Activated CD4-positive, alpha-beta T cell treated with anti-CD3 and anti-CD28 coated beads, Interleukin-2, amount 50 U/mL, for 16 hours (primary cell): Measurements from ENCODE around the gene BEND6.
A peak's percentile ranks its signal among the peaks of the same experiment; 100 is the strongest.

Experiments
- DNase-seq: peaks from one replicate; pipeline ENCODE4 v3.0.0-alpha.2; 2020

BEND6 gene, protein sequence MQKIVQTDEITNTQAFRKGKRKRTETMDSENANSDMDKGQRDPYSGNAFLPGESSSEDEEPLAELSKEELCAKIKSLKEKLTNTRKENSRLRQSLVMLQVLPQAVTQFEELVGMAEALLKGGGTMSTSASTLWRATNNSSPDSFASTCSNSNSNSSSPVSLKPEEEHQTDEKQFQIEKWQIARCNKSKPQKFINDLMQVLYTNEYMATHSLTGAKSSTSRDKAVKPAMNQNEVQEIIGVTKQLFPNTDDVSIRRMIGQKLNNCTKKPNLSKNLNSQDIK

DNA sequence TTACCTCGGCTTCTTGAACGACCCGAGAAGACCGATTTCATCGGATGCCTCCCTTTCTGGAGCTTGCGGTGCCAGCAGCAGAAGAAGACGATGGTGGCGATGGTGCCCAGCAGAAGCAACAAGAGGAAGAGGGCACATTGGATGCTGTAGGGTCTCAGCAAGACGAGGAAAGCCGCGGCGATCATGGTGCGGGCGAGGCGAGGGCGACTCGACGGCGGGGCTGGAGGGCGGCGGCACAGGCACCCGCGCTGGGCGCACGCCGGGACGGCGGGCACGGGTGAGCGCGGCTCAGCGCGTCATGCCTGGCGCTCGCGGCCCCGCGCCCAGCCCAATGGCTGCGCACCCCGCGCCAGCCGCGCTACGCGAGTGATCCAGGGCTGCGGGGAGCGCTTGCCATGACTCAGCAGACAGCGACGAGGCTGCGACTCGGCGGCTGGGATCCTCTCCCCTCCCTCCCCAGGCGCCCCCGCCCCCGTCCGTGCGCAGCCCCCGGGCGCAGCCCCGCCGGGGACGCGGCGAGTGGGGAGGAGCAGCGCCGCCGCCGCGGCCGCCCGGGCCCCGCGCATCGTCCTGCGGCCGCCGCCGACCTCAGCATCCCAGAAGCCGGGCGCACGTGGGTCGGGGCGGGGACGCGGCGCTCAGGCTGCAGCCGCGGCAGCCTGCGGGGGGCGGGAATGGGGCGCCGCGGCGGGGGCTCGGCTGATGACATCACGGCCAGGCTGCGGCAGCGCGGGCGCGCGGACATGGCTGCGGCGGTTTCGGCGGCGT, at the start of gene BEND6:
BEND6 (plus strand) TSS at position 705 of the 768 bp plus-strand sequence. CDS start 26,704 bp downstream, outside the sequence.
- peak; percentile 48 for DNase-seq

DNA sequence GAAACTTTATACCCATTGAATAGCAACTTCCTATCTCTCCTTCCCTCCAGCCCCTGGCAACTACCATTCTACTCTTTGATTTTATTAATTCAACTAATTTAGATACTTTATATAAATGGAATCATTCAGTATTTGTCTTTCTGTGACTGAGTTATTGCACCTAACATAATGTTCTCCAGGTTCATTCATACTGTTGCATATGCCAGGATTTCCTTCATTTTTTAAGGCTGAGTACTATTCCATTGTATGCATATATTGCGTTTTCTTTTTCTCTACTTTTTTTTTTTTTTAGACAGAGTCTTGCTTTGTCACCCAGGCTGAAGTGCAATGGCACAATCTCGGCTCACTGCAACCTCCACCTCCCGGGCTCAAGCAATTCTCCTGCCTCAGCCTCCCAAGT, 49.5 kb upstream of the BEND6 start:
- no peak for DNase-seq

DNA sequence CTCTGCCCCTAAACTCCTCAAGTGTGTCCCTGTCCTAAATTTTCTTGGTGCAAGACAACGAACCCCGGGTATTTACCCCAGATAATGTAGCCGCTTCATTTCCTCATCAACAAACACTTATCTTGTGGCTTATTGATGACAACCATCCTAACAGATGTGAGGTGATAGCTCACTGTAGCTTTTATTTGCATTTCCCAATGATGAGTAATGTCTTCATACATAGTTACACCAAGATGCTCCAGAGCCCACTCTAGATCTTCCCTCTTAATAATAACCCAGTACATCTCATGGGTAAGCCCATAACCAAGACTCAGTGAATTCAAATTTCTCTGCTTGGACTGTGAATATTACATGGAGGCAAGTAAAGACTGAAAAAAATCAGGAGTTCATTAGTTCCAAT, 48.2 kb upstream of the BEND6 start:
- DNase-seq: no peak

DNA sequence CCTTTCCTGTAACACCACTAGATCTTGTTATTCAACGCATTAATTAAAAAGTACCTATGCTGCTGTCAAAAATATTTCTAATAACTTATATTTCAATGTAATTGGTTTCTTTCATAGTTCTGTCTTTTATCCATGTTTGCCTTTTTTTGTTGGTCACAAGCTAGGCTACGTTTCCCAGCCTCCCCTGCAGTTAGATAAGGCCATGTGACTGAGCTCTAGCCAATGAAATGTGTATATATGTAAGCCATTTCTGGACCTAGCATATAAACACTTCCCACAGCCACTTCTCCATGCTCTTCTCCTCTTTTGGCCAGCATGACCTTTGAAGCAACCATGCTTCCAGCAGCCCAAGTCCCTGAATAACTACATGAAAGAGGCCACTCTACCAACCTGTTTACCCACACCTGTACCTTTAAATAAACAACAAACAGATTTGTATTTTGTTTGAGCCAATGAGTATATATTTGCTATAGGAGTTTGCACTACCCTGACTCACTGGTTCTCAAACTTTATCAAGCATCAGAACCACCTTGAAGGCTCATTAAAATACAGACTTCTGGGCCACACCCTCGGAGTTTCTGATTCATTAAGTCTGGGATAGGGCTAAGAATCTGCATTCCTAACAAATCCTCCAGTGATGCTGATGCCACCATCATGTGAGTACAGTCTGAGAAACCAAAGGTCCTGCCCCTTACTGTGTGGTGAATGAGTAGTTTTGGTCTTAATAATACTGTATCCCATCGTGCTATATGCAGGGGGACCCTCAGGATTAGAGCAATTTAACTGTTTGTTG, 45.6 kb upstream of the BEND6 start:
- no peak for DNase-seq

DNA sequence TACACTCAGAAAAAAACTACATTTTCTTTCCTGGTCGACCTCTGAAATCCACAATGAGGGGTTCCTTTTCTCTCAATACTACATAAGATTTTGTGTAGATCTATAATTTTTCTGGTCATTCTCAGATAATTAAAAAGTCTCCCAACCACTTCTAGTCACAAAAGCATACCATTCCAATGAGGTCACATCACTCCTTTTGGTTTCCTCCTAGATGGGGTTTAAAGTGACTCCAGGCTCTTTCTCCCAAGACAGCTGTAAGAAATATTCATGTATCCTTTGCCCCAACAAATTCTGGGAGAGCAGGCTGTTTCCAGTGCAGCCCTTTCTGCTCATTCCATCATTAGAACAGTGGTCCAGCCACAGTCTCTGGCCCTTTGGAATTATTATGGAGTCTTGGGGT, 43.1 kb upstream of the BEND6 start:
- DNase-seq: no peak

DNA sequence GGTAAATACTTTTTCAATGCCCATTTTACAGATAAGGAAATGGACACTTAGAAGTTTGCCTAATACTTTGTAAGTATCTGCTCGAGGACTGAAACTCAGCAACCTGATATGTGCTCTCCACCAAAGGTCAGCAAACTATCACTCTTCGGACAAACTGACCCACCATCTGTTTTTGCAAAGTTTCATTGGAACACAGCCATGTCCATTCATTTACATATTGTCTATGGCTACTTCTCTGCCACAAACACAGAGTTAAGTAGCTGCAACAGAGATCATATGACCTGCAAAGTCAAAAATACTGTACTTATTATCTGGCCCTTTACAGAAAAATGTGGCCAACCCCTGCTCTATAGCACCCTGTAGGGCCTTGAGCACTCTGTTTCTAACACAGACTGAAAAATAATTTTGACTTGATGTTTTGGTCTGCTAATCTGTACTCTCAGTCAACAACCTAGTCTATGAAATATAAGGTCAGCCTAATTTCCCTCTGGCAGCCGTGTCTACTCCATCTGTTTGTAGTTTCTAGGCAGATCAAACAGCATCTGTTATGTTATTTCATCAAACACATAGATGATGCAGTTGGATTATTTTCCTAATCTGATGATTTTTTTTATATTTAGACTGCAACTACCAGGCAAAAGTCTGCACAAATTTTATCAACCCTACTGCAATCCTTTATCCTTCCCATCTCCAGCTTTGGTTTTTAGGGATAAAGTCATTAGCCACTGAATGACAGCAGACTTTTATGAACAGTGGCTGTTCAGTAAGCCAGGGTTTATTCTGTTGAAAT, 41.4 kb upstream of the BEND6 start:
- no peak for DNase-seq

DNA sequence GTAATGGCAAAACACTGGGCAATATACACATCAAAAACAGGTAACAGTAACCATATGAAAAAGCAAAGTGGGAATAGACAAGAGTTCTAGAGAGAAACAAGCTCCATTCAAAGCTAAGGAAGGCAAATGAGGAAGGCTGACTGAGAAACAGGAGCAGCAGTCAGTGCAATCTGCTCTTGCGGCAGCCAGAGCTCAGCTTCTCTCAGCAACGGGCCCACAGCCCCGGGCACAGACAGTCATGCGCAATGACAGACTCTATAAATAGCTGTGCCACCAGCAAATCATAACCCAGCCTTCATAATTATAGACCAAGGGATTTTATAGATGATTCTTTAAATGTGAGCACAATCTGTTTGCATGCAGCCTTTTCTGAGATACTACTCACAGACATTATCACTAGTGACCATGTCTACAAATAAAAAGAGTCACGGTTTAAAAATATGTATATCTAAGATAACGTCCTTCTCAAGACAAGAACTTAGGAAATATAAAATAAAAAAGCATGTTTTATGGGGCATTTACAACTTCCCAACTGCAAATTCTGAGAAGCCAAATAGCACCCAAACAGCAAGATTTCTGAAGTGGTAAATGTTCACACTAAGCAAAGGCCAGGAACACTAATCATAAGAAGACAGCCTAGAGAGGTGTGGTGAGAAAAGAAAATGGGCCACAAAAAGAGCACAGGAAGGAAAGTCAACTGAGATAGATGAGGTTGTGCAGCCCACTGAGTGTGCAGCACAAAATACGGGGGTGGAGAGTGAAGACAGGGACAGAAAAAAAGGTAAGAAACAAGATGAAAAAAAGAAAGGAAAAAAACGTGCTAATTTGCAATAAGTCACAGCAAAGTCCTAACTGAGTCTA, 39.9 kb upstream of the BEND6 start:
- DNase-seq: no peak

DNA sequence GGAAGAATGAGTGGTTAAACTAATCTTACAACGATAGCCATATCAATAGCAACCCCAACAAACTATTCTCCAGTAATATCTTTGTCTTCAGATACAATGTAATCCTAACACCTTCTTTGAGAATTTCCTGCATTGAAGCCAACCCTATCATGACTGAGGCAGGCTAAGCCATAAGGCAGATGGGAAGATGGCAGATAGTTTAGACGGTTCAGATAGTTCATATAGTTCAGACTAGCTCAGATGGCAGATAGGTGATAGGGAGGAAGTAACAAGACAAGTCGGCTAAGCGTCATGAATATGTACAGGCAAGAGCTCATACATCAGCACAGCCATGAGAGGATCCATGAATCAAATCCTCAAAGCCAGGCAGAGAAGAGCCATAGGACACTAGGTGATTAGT, 39.1 kb upstream of the BEND6 start:
- DNase-seq: no peak

DNA sequence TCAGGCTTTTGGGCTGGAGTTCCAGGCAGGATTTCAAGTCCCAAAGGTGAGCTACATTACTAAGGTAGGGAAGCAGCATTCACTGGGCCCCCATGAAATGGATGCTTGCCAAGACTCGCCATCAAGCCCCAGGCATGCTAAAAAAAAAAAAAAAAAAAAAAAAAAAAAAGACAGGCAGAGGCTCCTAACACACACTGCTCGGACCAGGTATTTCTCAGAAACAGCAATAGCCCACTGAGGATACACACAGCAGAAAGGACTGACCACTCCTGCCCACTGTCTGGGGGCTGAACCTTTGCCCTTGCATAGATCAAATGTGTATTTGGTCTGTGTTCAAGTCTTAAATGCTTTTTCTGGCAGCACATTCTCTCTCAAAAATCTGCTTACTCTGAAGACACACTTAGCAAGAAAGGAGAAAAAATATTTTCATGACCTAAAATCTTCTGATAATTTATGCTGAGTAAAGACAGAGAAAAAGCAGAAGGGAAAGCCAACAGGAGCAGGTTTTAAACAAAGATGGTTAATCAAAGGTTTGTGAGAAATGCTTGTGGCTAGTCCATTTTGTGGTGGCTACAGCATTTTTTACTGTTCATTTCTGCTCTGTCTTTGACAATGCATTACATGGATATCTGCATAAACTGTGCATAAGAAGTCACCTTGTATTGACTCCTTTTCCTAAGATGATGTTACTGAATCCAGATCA, 37.9 kb upstream of the BEND6 start:
- DNase-seq: no peak

DNA sequence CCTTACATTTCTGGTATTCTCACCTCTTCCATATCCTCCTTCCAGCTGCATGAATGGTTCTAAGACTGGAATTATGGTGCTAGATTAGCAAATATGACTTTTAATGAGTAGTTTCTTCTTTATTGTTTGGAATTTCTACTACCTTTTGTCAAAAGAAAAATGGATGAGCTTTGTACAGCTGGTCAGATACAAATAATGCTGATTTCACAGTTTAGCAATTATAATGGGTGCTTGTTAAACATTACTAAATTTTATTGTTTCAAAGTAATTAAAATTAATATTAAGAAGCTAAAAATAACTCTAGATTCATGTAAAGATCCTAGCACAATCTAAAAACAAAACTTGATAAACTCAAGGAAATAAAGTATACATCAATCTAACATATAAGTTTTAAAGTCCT, 32.3 kb upstream of the BEND6 start:
- no peak for DNase-seq

DNA sequence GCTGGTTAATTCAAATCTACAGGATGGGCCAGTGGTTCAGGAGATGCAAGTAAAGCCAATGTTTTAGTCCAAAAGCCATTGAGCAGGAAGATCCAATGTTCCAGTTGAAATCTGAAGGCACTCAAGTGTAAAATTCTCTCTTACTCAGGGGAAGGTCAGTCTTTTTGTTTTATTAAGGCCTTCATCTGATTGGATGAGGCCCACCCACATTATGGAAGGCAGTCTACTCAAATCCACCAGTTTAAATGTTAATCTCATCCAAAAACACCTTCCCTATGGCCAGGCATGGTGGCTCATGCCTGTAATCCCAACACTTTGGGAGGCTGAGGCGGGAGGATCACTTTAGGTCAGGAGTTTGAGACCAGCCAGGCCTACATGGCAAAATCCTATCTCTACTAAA, 31.3 kb upstream of the BEND6 start:
- no peak for DNase-seq

DNA sequence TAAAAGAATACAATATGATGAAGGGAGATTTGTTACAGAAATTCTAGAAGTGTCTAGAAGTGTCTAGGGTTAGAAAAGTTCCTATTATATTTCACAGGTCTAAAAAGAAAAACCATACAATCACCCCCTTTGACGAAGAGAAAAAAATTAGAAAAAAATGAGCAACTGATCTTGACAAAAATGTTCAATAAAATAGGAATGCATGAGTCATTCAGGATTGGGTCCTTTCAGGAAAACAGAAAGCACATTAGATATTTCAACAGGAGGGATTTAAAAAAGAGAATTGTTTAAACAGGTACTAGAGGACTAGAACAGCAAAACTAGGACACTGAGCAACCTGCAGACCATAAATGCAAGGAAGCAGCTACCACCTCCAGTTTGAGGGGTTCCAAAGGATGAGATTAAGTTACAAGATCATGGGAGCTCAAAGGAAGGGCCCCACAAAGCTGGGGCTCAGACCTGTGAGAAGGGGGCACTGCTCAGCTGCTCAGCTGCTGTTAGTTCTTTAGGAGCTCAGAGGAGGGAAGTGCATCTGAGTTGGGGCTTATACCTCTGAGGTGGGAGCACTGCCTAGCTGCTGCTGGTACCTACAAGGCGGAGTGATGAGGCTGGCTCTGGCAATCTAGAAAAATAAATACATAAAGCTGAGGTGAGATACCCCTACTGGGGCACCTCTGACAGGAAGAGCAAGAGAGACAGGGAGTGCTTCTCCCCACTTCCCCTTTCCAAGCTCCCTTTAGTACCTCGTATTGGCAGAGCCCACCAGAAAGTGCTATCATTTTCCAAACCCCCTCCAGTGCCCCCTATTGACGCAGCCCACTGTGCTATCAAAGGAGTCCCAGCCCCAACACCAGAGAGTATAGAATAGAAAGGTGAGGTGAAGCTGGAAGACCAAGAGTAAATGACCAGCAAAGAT, 27.1 kb upstream of the BEND6 start:
- no peak for DNase-seq

DNA sequence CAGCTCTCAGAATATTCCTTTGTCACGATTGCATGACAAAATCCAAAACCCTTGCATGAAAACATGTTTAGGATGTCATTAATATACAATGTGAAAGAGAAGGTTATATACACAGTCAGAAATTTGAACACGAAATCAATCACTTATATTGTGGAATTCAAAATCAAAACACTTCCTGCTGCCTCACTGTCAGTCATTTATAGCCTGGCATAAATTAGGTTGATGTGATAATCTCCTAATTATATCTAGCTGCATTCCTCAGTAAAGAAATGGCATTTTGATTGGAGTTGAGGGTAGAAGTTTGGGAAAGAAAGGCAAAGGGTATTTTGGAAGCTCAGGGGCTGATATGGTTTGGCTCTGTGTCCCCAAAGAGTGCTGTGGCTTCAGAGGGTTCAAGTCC, 24.1 kb upstream of the BEND6 start:
- no peak for DNase-seq

DNA sequence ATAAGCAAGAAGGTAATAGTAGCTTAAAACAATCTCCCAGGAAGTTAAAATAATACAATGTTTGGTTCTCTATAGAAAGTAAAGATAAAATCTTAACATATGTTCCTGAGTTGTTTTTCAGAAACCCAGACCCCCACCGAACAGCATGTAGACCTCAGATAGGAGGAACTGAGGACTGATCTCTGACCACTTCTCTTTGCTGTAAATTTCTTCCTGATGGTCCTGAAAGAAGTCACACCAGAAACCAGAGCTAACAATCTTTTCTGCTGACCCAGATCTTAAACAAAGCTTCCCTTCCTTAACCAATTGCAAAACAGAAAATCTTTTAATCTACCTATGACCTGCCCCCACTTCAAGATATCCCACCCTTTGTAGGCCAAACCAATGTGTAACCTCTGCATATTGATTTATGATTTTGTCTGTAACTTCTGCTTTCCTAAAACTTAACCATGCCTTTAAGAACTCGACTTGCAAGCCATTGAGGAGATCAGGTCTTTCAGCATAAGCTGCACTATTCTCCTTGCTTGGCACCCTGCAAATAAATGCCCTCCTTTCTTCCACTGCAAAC, 21.9 kb upstream of the BEND6 start:
- no peak for DNase-seq

DNA sequence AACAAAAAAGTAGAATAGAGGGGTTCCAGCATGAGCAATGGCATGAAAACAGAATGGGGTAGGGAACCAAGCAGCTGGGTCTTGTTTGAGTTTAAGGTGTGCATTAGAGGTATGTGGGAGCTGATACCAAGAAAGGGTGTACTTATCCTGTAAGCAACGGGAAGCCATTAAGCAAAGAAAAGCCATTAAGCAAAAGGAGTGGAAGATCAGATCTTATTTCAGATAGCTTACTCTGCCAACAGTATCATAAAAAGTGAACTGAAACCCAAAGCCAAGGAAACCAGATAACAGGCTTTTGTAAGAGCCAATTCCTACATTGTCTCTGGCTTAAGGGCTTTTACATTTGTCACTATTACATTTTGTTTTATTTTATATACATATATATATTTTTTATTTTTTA, 21.3 kb upstream of the BEND6 start:
- DNase-seq: no peak

DNA sequence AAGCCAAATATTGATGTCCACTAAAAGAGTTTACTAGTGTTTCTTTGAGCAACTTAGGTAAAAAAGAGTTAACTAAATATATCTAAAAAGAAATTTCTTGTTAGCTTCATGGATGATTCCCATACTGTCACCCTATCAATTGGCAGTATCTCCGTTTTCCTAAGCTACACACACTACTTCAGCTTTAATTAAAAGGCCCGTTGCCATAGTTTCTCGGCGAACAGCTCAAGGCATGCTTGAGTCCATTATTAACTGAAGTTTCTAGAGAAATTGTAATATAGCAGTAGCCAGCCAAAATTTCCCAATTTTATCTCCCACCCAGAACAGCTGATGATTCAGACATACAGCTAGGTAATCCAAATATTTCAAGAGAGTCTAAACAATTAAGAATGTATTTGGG, 20.0 kb upstream of the BEND6 start:
- DNase-seq: no peak

DNA sequence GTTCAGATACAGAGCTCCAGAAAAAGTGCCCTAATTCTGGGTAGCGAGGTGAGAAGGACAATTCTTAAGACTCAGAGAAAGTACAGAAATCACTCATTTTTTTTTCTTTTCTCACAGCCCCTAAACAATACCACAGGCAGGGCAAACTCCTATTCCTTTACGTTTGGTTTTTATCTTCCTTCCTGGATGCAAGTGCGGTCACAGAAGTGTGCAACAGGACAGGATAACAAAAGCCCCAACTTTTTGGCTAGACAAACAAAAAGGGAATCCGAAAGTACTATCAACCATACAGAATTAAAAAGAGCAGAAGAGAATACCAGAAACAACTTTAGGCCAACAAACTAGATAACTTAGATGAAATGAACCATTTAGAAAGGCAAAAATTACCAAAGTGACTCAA, 18.4 kb upstream of the BEND6 start:
- DNase-seq: peak; percentile 8

DNA sequence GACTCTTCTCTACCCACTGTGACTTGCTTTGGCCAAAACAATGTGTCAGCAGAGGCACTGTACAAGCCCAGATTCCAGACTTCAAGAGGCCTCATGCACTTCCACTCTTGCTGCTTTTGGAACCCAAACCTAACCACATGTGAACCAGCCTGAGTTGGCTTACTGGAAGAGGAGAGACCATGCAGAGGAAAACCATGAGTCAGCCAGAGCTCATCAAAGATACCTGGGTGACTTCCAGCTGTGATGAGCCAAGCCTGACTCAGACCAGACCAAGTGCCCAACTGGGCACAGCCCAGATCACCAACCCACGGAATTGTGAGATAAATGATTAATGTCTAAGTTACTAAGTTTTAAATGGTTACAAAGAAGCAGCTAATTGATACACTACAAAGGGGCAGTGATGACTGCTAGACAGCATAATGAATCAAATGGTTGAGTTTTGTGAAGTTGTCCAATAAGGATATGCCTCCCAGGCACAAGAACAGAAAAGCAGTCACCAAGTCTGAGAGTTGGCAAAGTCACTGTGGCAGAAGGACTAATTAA, 16.2 kb upstream of the BEND6 start:
- DNase-seq: peak; percentile 54

DNA sequence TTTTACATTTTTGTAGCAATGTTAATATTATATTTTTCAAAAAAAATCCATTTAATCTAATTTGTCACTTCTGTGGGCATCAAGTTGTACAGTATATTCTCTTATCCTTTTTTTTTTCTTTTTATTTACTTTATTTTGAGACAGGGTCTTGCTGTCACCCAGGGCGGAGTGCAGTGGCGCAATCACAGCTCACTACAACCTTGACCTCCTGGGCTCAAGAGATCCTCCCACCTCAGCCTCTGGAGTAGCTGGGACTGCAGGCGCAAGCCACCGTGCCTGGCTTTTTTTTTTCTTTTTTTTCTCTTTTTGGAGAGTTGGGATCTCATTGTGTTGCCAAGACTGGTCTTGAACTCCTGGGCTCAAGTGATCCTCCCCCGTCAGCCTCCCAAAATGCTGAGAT, 14.4 kb upstream of the BEND6 start:
- no peak for DNase-seq

DNA sequence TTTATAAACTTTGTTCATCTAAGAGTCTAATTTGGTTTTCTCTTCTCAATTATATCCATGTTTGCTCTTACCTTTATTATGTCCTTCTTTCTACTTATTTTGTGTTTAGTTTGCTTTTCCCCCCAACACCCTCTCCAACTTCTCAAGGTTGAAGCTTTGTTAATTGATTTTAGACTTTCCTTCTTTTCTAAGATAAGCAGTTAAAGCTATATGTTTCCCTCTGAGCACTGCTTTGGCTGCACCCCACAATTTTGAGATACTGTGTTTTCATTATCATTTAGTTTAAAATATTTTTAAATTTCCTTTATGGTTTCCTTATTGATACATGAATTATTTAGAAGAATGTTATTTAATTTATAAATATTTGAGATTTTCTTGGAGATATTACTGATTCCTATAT, 13.9 kb upstream of the BEND6 start:
- DNase-seq: no peak
